ENCODE results near the gene FBXO11.
"Not testable (repeated sequence)": the region's sequence is repeated elsewhere in the genome, so short reads cannot be mapped to it uniquely, and the experiment has no call there.

The FBXO11 gene

GRCh38 chr2:47906157-47907038, at the start of gene FBXO11:
Gene FBXO11, minus strand, starts transcription at chr2:47906498. Its CDS starts 778 bp downstream, at chr2:47905720.
- peak; percentile 99 for DNase-seq

- DNase-seq, result no peak
Observed at GRCh38 chr2:47950340-47951301, 44.3 kb upstream of the FBXO11 start.

- DNase-seq, result no peak
Observed at GRCh38 chr2:47946593-47946992, 40.3 kb upstream of the FBXO11 start.

GRCh38 chr2:47945046-47945781, 38.9 kb upstream of the FBXO11 start:
- DNase-seq, result no peak

- no peak for DNase-seq
Observed at GRCh38 chr2:47941936-47942335, 35.6 kb upstream of the FBXO11 start.

GRCh38 chr2:47937677-47938076, 31.4 kb upstream of the FBXO11 start:
- no peak for DNase-seq

GRCh38 chr2:47935071-47935470, 28.8 kb upstream of the FBXO11 start:
- DNase-seq, result peak; percentile 52

- no peak for DNase-seq
Observed at GRCh38 chr2:47918043-47918442, 11.7 kb upstream of the FBXO11 start.

- peak; percentile 60 for DNase-seq
Observed at GRCh38 chr2:47917276-47917961, 11.1 kb upstream of the FBXO11 start.

- no peak for DNase-seq
Observed at GRCh38 chr2:47916412-47916811, 10.1 kb upstream of the FBXO11 start.

GRCh38 chr2:47910662-47911061, 4.4 kb upstream of the FBXO11 start:
- DNase-seq, result not testable (repeated sequence)

- no peak for DNase-seq
Observed at GRCh38 chr2:47908682-47909081, 2.4 kb upstream of the FBXO11 start.

- peak; percentile 7 for DNase-seq
Observed at GRCh38 chr2:47907039-47907781, 912 bp upstream of the FBXO11 start.

- peak; percentile 65 for DNase-seq
Observed at GRCh38 chr2:47905386-47906156, 727 bp downstream of the FBXO11 start.

GRCh38 chr2:47903781-47904490, 2.4 kb downstream of the FBXO11 start:
- no peak for DNase-seq

- not testable (repeated sequence) for DNase-seq
Observed at GRCh38 chr2:47901892-47902291, 4.4 kb downstream of the FBXO11 start.

- no peak for DNase-seq
Observed at GRCh38 chr2:47900857-47901256, 5.4 kb downstream of the FBXO11 start.

- DNase-seq, result peak; percentile 37
Observed at GRCh38 chr2:47899915-47900816, 6.1 kb downstream of the FBXO11 start.

Data from inflammatory macrophage treated with lipopolysaccharide for 4 hours (primary cell).